Right atrium auricular region (tissue), 2 donors: Measurements from ENCODE around the gene ARNT2. TPM values are rescaled to one million over a fixed set of nuclear protein-coding genes. Genes with fewer than 3 reads are reported as not detected.

Experiments used
- DNase-seq: peaks from one replicate; pipeline ENCODE4 v3.0.0-alpha.2; 2019; ENCODE audit warnings: low spot score
- H3K27ac ChIP-seq, 2 donors: fragments of 200-600 bp; sonication (generic); 1 replicate in 1 of 2; 2 replicates in 1 of 2; pipeline ENCODE4 v1.5.1; 2016 to 2019
- H3K27me3 ChIP-seq, 2 donors: fragments of 200-600 bp; sonication (generic); one replicate each; pipeline versions ENCODE4 v1.5.1 to v1.6.0; 2017 to 2019
- H3K36me3 ChIP-seq: fragments of 200-600 bp; sonication (generic); one replicate; pipeline ENCODE4 v1.5.1; 2016
- H3K4me1 ChIP-seq, 2 donors: fragments of 200-600 bp; sonication (generic); one replicate each; pipeline versions ENCODE4 v1.5.1 to v1.6.0; 2017 to 2019
- H3K4me3 ChIP-seq, 2 donors: fragments of 200-600 bp; sonication (generic); 1 replicate in 1 of 2; 2 replicates in 1 of 2; pipeline ENCODE4 v1.5.1; 2017 to 2019; ENCODE audit warnings: mild to moderate bottlenecking in 1 of 2, moderate library complexity in 1 of 2
- H3K9me3 ChIP-seq, 2 donors: fragments of 200-600 bp; sonication (generic); one replicate each; pipeline ENCODE4 v1.5.1; 2019
- CTCF ChIP-seq, 2 donors: fragments of 200-600 bp; sonication (generic); IDR thresholded peaks; one replicate each; pipeline ENCODE4 v1.5.1; 2019; ENCODE audit warnings: antibody characterized with exemption in 2 of 2
- total RNA-seq, 2 donors: library from RNA; depleted of rRNA; stranded (reverse); fragments of >200 nt; gene quantifications; one replicate each; pipeline ENCODE4 v1.1.0, GENCODE V29; 2016

The ARNT2 gene
- total RNA-seq, 2 donors from 2014 or later = 4.8 to 8.4 TPM

GRCh38 chr15:80585544-80586018 is 181.4 kb downstream of the ARNT2 start:
- Histone ChIP-seq H3K36me3 (no peaks in the 10 kb centered on the region), H3K27ac (no peak overlapping the region), H3K4me3 (no peak overlapping the region), H3K9me3 (no peaks in the 10 kb centered on the region), H3K27me3 (no peaks in the 10 kb centered on the region), H3K4me1 (no peaks in the 10 kb centered on the region)
- DNase-seq = no peak
- TF ChIP-seq CTCF (IDR thresholded peaks at IDR 0.05) = no peak

GRCh38 chr15:80586161-80586560 is 182.0 kb downstream of the ARNT2 start:
- no peaks in the 10 kb centered on the region for H3K27me3 ChIP-seq
- no peaks in the 10 kb centered on the region for H3K36me3 ChIP-seq
- H3K4me3 ChIP-seq = no peak overlapping the region
- H3K4me1 ChIP-seq = no peaks in the 10 kb centered on the region
- H3K27ac ChIP-seq = no peak overlapping the region
- no peak for DNase-seq
- no peaks in the 10 kb centered on the region for H3K9me3 ChIP-seq
- TF ChIP-seq CTCF (IDR thresholded peaks at IDR 0.05) = no peak

- TF ChIP-seq CTCF (IDR thresholded peaks at IDR 0.05) = no peak
- Histone ChIP-seq H3K36me3 (no peaks in the 10 kb centered on the region), H3K27ac (no peak overlapping the region), H3K4me3 (no peak overlapping the region), H3K4me1 (no peaks in the 10 kb centered on the region), H3K9me3 (no peaks in the 10 kb centered on the region), H3K27me3 (no peaks in the 10 kb centered on the region)
- DNase-seq = no peak
These were observed 182.8 kb downstream of the ARNT2 start for GRCh38 chr15:80587007-80587406.

GRCh38 chr15:80587816-80588456 is 183.8 kb downstream of the ARNT2 start:
- H3K27ac ChIP-seq = no peak overlapping the region
- no peaks in the 10 kb centered on the region for H3K27me3 ChIP-seq
- no peak for DNase-seq
- H3K4me3 ChIP-seq = no peak overlapping the region
- H3K9me3 ChIP-seq = no peaks in the 10 kb centered on the region
- no peaks in the 10 kb centered on the region for H3K4me1 ChIP-seq
- H3K36me3 ChIP-seq = no peaks in the 10 kb centered on the region
- no peak for TF ChIP-seq CTCF (IDR thresholded peaks at IDR 0.05)

- TF ChIP-seq CTCF (IDR thresholded peaks at IDR 0.05) = no peak
These were observed 184.6 kb downstream of the ARNT2 start for GRCh38 chr15:80588801-80589200.

More at GRCh38 chr15:80588801-80589200, 184.6 kb downstream of the ARNT2 start:
- Histone ChIP-seq H3K4me1 (no peaks in the 10 kb centered on the region), H3K27ac (no peak overlapping the region), H3K9me3 (no peaks in the 10 kb centered on the region), H3K27me3 (no peaks in the 10 kb centered on the region), H3K4me3 (no peak overlapping the region), H3K36me3 (no peaks in the 10 kb centered on the region)
- no peak for DNase-seq
